Loucy (cell line): ENCODE measurements around the gene OR4D1.

Source experiments
- H2AFZ ChIP-seq: fragments of 200-600 bp; sonication (generic); 2 replicates; pipeline ENCODE4 v1.6.0; 2016; ENCODE audit warnings: antibody characterized with exemption, mild to moderate bottlenecking, low read length, moderate library complexity
- H3F3A ChIP-seq: fragments of 200-600 bp; 2 replicates; pipeline ENCODE4 v1.6.0; 2016; ENCODE audit warnings: antibody characterized with exemption, low read depth, mild to moderate bottlenecking
- H3K27me3 ChIP-seq: fragments of 200-600 bp; sonication (generic); 2 replicates; pipeline ENCODE4 v1.6.1; 2014; ENCODE audit warnings: low read length, mild to moderate bottlenecking; ENCODE audit not compliant: insufficient read depth, poor library complexity, severe bottlenecking
- H3K36me3 ChIP-seq: fragments of 200-600 bp; sonication (generic); 2 replicates; pipeline ENCODE4 v1.6.1; 2016; ENCODE audit warnings: low read length; ENCODE audit not compliant: insufficient read depth
- H3K4me1 ChIP-seq: fragments of 200-600 bp; sonication (generic); 2 replicates; pipeline ENCODE4 v1.5.1; 2014; ENCODE audit warnings: low read length, mild to moderate bottlenecking; ENCODE audit not compliant: insufficient read depth, poor library complexity, severe bottlenecking
- H3K4me2 ChIP-seq: fragments of 200-600 bp; sonication (generic); 2 replicates; pipeline ENCODE4 v1.6.0; 2014; ENCODE audit warnings: antibody characterized with exemption, low read length, low read depth, mild to moderate bottlenecking; ENCODE audit not compliant: poor library complexity, severe bottlenecking
- H3K4me3 ChIP-seq: fragments of 200-600 bp; sonication (generic); 2 replicates; pipeline ENCODE4 v1.5.1; 2014; ENCODE audit warnings: low read length, mild to moderate bottlenecking, mixed read lengths; ENCODE audit not compliant: poor library complexity, severe bottlenecking
- H3K79me2 ChIP-seq: fragments of 200-600 bp; sonication (generic); 2 replicates; pipeline ENCODE4 v1.6.1; 2014; ENCODE audit warnings: low read length; ENCODE audit not compliant: insufficient read depth
- H3K9ac ChIP-seq: fragments of 200-600 bp; sonication (generic); 2 replicates; pipeline ENCODE4 v1.6.0; 2014; ENCODE audit warnings: mild to moderate bottlenecking, low read depth, low read length, moderate library complexity; ENCODE audit not compliant: poor library complexity, severe bottlenecking
- H3K9me2 ChIP-seq: fragments of 200-600 bp; sonication (generic); replicated peaks from 2 replicates; pipeline ENCODE4 v1.6.1; 2016; ENCODE audit warnings: low read depth, low read length, mixed read lengths
- H3K9me3 ChIP-seq: fragments of 200-600 bp; sonication (generic); 2 replicates; pipeline ENCODE4 v1.6.1; 2014; ENCODE audit warnings: mild to moderate bottlenecking, antibody characterized with exemption, low read length, low read depth; ENCODE audit not compliant: insufficient read depth
- H4K20me1 ChIP-seq: fragments of 200-600 bp; sonication (generic); 2 replicates; pipeline ENCODE4 v1.6.0; 2014; ENCODE audit warnings: antibody characterized with exemption, low read length, mild to moderate bottlenecking; ENCODE audit not compliant: insufficient read depth, poor library complexity, severe bottlenecking
- EZH2phosphoT487 ChIP-seq: fragments of 200-600 bp; IDR thresholded peaks from 2 replicates; pipeline ENCODE4 v1.6.1; 2018; ENCODE audit warnings: antibody characterized with exemption, mild to moderate bottlenecking, moderate library complexity, borderline replicate concordance
- TF ChIP-seq, protein P1 (sequence below): fragments of 200-600 bp; sonication (generic); conservative IDR thresholded peaks from 2 replicates; pipeline ENCODE4 v1.5.1; 2014; ENCODE audit warnings: mild to moderate bottlenecking, antibody characterized with exemption, low read length

The OR4D1 gene

DNA sequence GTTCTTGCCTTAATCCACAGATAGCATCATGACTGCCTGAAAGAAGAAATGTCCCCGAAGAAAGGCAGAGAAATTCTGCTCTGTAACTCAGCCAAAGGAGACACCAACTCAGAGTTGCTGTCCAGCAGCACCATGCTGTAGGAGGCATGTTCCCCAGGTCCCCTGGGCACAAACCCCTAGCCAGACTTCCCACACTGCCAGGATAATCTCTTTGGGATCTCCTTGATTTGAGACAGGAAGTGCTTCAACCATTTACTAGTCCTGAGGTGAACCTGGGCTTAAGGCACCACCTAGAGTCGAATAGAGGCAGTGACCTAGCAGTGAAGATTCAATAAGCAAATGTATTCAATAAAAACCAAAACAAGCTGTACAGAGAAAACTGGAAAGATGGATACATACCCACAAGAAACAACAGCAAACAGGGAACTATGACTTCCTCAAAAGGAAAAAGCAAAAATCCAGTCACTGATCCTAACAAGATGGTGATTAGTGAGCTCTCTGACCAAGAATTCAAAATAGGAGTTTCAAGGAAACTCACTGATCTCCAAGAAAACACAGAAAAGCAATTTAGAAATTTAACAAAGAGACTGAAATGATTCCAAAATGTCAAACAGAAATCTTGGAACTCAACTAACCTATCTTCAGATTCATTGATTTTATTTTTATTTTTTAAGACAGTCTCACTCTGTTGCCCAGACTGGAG is 24.3 kb downstream of the OR4D1 start:
- Histone ChIP-seq H3K79me2 (no peaks in the 10 kb centered on the region), H3K36me3 (no peaks in the 10 kb centered on the region), H2AFZ (no peak overlapping the region), H3K9me2 (no peaks in the 10 kb centered on the region), H3K27me3 (no peaks in the 10 kb centered on the region), H4K20me1 (no peaks in the 10 kb centered on the region), H3K4me1 (no peaks in the 10 kb centered on the region), H3K4me3 (no peak overlapping the region), H3K9ac (no peak overlapping the region), H3K4me2 (no peak overlapping the region), H3K9me3 (no peaks in the 10 kb centered on the region), H3F3A (no peaks in the 10 kb centered on the region)
- TF ChIP-seq, protein P1, sequence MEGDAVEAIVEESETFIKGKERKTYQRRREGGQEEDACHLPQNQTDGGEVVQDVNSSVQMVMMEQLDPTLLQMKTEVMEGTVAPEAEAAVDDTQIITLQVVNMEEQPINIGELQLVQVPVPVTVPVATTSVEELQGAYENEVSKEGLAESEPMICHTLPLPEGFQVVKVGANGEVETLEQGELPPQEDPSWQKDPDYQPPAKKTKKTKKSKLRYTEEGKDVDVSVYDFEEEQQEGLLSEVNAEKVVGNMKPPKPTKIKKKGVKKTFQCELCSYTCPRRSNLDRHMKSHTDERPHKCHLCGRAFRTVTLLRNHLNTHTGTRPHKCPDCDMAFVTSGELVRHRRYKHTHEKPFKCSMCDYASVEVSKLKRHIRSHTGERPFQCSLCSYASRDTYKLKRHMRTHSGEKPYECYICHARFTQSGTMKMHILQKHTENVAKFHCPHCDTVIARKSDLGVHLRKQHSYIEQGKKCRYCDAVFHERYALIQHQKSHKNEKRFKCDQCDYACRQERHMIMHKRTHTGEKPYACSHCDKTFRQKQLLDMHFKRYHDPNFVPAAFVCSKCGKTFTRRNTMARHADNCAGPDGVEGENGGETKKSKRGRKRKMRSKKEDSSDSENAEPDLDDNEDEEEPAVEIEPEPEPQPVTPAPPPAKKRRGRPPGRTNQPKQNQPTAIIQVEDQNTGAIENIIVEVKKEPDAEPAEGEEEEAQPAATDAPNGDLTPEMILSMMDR = peak; percentile 89
- no peak for TF ChIP-seq EZH2phosphoT487

DNA sequence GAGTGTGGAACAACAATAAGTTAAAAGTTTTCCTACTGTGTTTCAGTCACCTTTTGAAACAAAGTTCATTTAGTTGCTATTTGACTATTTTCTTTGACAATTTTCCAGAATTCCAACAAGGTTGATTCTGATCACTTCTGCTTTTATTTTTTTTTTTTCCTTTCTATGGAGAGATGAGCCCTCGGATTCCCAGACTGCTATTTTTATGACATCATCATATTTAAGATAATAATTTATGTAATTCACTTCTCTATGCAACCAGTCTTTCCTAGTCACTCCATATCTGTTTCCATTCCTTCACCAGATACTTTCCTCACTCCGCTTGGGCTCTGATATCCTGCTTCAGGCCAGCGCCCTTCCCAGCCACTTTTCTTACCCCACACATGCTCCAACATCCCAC is 26.7 kb downstream of the OR4D1 start:
- Histone ChIP-seq H3F3A (no peaks in the 10 kb centered on the region), H3K4me2 (no peak overlapping the region), H3K9me3 (no peaks in the 10 kb centered on the region), H4K20me1 (no peaks in the 10 kb centered on the region), H3K4me1 (no peaks in the 10 kb centered on the region), H2AFZ (no peak overlapping the region), H3K9me2 (no peaks in the 10 kb centered on the region), H3K79me2 (no peaks in the 10 kb centered on the region), H3K36me3 (no peaks in the 10 kb centered on the region), H3K4me3 (no peak overlapping the region), H3K9ac (no peak overlapping the region), H3K27me3 (no peaks in the 10 kb centered on the region)
- TF ChIP-seq EZH2phosphoT487 = no peak
- TF ChIP-seq, protein P1 = no peak

DNA sequence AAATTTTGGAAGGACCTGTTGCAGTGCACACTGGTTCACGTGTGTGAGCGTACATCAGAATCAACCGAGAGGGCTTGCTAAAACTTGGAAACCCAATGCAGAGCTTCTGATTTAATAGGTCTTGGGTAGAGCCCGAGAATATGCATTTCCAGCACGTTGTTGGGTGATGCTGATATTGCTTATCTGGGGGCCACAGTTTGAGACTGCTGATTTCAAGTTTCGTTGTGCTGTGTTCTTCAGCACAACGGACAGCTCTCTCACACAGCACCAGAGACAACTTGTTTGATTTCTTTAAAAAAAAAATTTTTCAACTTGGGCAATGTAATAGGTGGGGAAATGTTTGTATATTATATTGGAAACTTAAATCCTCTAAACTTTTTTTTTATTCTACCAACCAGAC is 28.0 kb downstream of the OR4D1 start:
- Histone ChIP-seq H3K9me3 (no peaks in the 10 kb centered on the region), H3F3A (no peaks in the 10 kb centered on the region), H3K27me3 (no peaks in the 10 kb centered on the region), H3K4me2 (no peak overlapping the region), H3K4me1 (no peaks in the 10 kb centered on the region), H3K9ac (no peak overlapping the region), H3K36me3 (no peaks in the 10 kb centered on the region), H3K9me2 (no peaks in the 10 kb centered on the region), H4K20me1 (no peaks in the 10 kb centered on the region), H2AFZ (no peak overlapping the region), H3K79me2 (no peaks in the 10 kb centered on the region), H3K4me3 (no peak overlapping the region)
- no peak for TF ChIP-seq EZH2phosphoT487
- TF ChIP-seq, protein P1 = no peak
